H9 (cell line): ENCODE data around the gene EDEM2. TPM values are rescaled to one million over a fixed set of nuclear protein-coding genes. Genes with fewer than 3 reads are reported as not detected.

Experiments used
- DNase-seq: peaks from one replicate; pipeline ENCODE4 v3.0.0-alpha.2; 2017
- H2AFZ ChIP-seq: one replicate; pipeline ENCODE4 v1.6.1; 2013; ENCODE audit warnings: mild to moderate bottlenecking, low read length, control low read depth, moderate library complexity
- H2AK5ac ChIP-seq: 2 replicates; pipeline ENCODE4 v1.6.1; 2013; ENCODE audit warnings: low read length, control low read depth, mixed read lengths; ENCODE audit not compliant: insufficient read length
- H2BK120ac ChIP-seq: one replicate; pipeline ENCODE4 v1.6.1; 2013; ENCODE audit warnings: low read depth, mild to moderate bottlenecking, low read length, control low read depth, inconsistent platforms; ENCODE audit not compliant: poor library complexity, severe bottlenecking
- H2BK12ac ChIP-seq: 2 replicates; pipeline ENCODE4 v1.6.1; 2013; ENCODE audit warnings: low read length, control low read depth, mixed read lengths, low read depth; ENCODE audit not compliant: insufficient read length
- H2BK15ac ChIP-seq: 2 replicates; pipeline ENCODE4 v1.6.1; 2013; ENCODE audit warnings: low read depth, low read length, control low read depth
- H2BK20ac ChIP-seq: one replicate; pipeline ENCODE4 v1.6.1; 2013; ENCODE audit warnings: low read depth, mild to moderate bottlenecking, low read length, control low read depth, inconsistent platforms; ENCODE audit not compliant: poor library complexity, severe bottlenecking
- H2BK5ac ChIP-seq: 2 replicates; pipeline ENCODE4 v1.6.1; 2013; ENCODE audit warnings: low read length, control low read depth, mixed read lengths; ENCODE audit not compliant: insufficient read length
- H3K14ac ChIP-seq: 2 replicates; pipeline ENCODE4 v1.6.1; 2013; ENCODE audit warnings: low read length, control low read depth; ENCODE audit not compliant: insufficient read depth
- H3K18ac ChIP-seq: 2 replicates; pipeline ENCODE4 v1.6.1; 2013; ENCODE audit warnings: low read depth, mild to moderate bottlenecking, mixed read lengths, low read length, control low read depth; ENCODE audit not compliant: insufficient read length
- H3K23ac ChIP-seq: 2 replicates; pipeline ENCODE4 v1.6.1; 2013; ENCODE audit warnings: low read length, control low read depth, mixed read lengths, low read depth; ENCODE audit not compliant: insufficient read length
- H3K23me2 ChIP-seq: 2 replicates; pipeline ENCODE4 v1.6.1; 2013; ENCODE audit warnings: low read depth, mild to moderate bottlenecking, mixed read lengths, low read length, control low read depth; ENCODE audit not compliant: insufficient read length, poor library complexity, severe bottlenecking
- H3K27ac ChIP-seq: 2 replicates; pipeline ENCODE4 v1.5.1; 2013; ENCODE audit warnings: low read length, control low read depth, mixed read lengths, low read depth; ENCODE audit not compliant: insufficient read length
- H3K27me3 ChIP-seq: 2 replicates; pipeline ENCODE4 v1.6.1; 2013; ENCODE audit warnings: low read length, control low read depth, inconsistent platforms; ENCODE audit not compliant: insufficient read depth
- H3K4ac ChIP-seq: 2 replicates; pipeline ENCODE4 v1.6.1; 2013; ENCODE audit warnings: low read depth, mild to moderate bottlenecking, control low read depth, inconsistent platforms, low read length, moderate library complexity
- H3K4me1 ChIP-seq: 2 replicates; pipeline ENCODE4 v1.6.1; 2013; ENCODE audit warnings: low read length, control low read depth, inconsistent platforms; ENCODE audit not compliant: insufficient read depth
- H3K4me2 ChIP-seq: 2 replicates; pipeline ENCODE4 v1.6.1; 2013; ENCODE audit warnings: low read length, control low read depth, mixed read lengths; ENCODE audit not compliant: insufficient read length, insufficient read depth
- H3K56ac ChIP-seq: 2 replicates; pipeline ENCODE4 v1.6.1; 2013; ENCODE audit warnings: low read depth, mild to moderate bottlenecking, mixed read lengths, low read length, control low read depth; ENCODE audit not compliant: insufficient read length
- H3K79me1 ChIP-seq: 2 replicates; pipeline ENCODE4 v1.6.1; 2013; ENCODE audit warnings: low read depth, mild to moderate bottlenecking, moderate library complexity, low read length, control low read depth, inconsistent platforms; ENCODE audit not compliant: insufficient read depth, poor library complexity, severe bottlenecking
- H3K79me2 ChIP-seq: 2 replicates; pipeline ENCODE4 v1.6.1; 2013; ENCODE audit warnings: low read length, control low read depth, inconsistent platforms; ENCODE audit not compliant: insufficient read depth
- H3K9ac ChIP-seq: 2 replicates; pipeline ENCODE4 v1.6.1; 2013; ENCODE audit warnings: low read length, control low read depth, mixed read lengths; ENCODE audit not compliant: insufficient read length; ENCODE audit errors: extremely low read depth
- H3K9me3 ChIP-seq: one replicate; pipeline ENCODE4 v1.6.1; 2013; ENCODE audit warnings: low read depth, low read length, inconsistent platforms; ENCODE audit not compliant: control insufficient read depth
- H3T11ph ChIP-seq: one replicate; pipeline ENCODE4 v1.6.1; 2013; ENCODE audit warnings: mild to moderate bottlenecking, low read length, control low read depth, inconsistent platforms
- H4K20me1 ChIP-seq: one replicate; pipeline ENCODE4 v1.6.1; 2013; ENCODE audit not compliant: control insufficient read depth, insufficient read length, insufficient read depth
- H4K5ac ChIP-seq: 2 replicates; pipeline ENCODE4 v1.6.1; 2013; ENCODE audit warnings: low read depth, mild to moderate bottlenecking, mixed read lengths, low read length, control low read depth; ENCODE audit not compliant: insufficient read length
- H4K8ac ChIP-seq: replicated peaks from 2 replicates; pipeline ENCODE4 v1.6.1; 2013; ENCODE audit warnings: low read length, control low read depth, mixed read lengths, low read depth; ENCODE audit not compliant: insufficient read length
- H4K91ac ChIP-seq: 2 replicates; pipeline ENCODE4 v1.6.1; 2013; ENCODE audit warnings: low read depth, mild to moderate bottlenecking, moderate library complexity, mixed read lengths, low read length, control low read depth; ENCODE audit not compliant: insufficient read length
- H3K27ac Mint-ChIP-seq, 3 experiments: 2 replicates in 2 of 3; 3 replicates in 1 of 3; pipeline ENCODE4 v1.8.0; 2020 to 2021; ENCODE audit warnings: mixed read lengths in 3 of 3, mild to moderate bottlenecking in 1 of 3, moderate library complexity in 1 of 3
- H3K27me3 Mint-ChIP-seq: 2 replicates; pipeline ENCODE4 v1.8.0; 2021; ENCODE audit warnings: low read depth, mild to moderate bottlenecking, moderate library complexity, mixed read lengths
- H3K36me3 Mint-ChIP-seq, 3 experiments: 2 replicates in 2 of 3; 3 replicates in 1 of 3; pipeline ENCODE4 v1.8.0; 2020 to 2021; ENCODE audit warnings: low read depth in 3 of 3, mixed read lengths in 3 of 3; ENCODE audit not compliant: insufficient read depth in 1 of 3
- H3K4me1 Mint-ChIP-seq, 2 experiments: 2 replicates each; pipeline ENCODE4 v1.8.0; 2020; ENCODE audit warnings: mixed read lengths in 2 of 2
- H3K4me3 Mint-ChIP-seq, 2 experiments: 2 replicates in 1 of 2; 3 replicates in 1 of 2; pipeline ENCODE4 v1.8.0; 2020 to 2021; ENCODE audit warnings: mild to moderate bottlenecking in 2 of 2, mixed read lengths in 2 of 2, moderate library complexity in 1 of 2
- H3K9me3 Mint-ChIP-seq, 2 experiments: 2 replicates in 1 of 2; 3 replicates in 1 of 2; pipeline ENCODE4 v1.8.0; 2020; ENCODE audit warnings: mild to moderate bottlenecking in 2 of 2, mixed read lengths in 2 of 2, moderate library complexity in 1 of 2
- WGBS: extraction: QIAGEN DNeasy Blood & Tissue Kit; methylation state at CpG from one replicate; pipeline ENCODE4 v1.1.7; 2013; ENCODE audit warnings: missing lambda C conversion rate, low lambda C conversion rate, mixed read lengths; ENCODE audit not compliant: insufficient read length; ENCODE audit errors: extremely low coverage; 5-methylcytosine and 5-hydroxymethylcytosine counted together
- total RNA-seq: library from RNA; stranded (reverse); gene quantifications from 2 replicates; pipeline ENCODE4 v1.2.1, GENCODE V29; 2021
- TF ChIP-seq, protein P1 (sequence below): fragments of 200-600 bp; sonication (generic); conservative IDR thresholded peaks from 3 replicates; pipeline ENCODE4 v1.8.0; 2021; ENCODE audit warnings: antibody characterized with exemption, mild to moderate bottlenecking

The EDEM2 gene
- total RNA-seq, 1 experiment from 2014 or later = 27.8 TPM

DNA sequence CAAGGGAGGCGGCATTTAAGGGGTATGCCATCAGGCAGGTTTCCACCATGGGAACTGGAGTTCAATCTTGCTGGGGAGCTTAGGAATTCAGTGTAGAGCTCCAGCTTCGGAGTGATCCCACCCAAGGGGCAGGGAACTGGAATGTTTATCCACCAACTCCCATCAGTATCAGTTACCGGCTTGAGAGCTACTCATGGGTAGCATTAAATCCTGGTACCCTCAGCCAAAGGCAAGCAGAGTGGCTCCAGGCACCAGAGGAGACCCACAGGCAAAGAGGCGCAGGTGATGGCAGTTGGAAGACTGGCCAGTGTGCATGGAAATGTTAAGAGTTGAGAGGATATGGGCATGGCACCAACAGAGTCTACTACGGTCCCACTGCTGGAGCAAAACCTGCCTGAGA is 14.1 kb downstream of the EDEM2 start:
- H3K9me3 ChIP-seq = no peaks in the 10 kb centered on the region
- H2BK20ac ChIP-seq = no peak overlapping the region
- no peak overlapping the region for H2AFZ ChIP-seq
- H3T11ph ChIP-seq = no peak overlapping the region
- H3K36me3 Mint-ChIP-seq = peaks cover 4 to 74% (median 59%) of the 10 kb centered on the region in 3 experiments; a peak in 6 of 7 replicates
- no peak overlapping the region for H4K5ac ChIP-seq
- TF ChIP-seq, protein P1, sequence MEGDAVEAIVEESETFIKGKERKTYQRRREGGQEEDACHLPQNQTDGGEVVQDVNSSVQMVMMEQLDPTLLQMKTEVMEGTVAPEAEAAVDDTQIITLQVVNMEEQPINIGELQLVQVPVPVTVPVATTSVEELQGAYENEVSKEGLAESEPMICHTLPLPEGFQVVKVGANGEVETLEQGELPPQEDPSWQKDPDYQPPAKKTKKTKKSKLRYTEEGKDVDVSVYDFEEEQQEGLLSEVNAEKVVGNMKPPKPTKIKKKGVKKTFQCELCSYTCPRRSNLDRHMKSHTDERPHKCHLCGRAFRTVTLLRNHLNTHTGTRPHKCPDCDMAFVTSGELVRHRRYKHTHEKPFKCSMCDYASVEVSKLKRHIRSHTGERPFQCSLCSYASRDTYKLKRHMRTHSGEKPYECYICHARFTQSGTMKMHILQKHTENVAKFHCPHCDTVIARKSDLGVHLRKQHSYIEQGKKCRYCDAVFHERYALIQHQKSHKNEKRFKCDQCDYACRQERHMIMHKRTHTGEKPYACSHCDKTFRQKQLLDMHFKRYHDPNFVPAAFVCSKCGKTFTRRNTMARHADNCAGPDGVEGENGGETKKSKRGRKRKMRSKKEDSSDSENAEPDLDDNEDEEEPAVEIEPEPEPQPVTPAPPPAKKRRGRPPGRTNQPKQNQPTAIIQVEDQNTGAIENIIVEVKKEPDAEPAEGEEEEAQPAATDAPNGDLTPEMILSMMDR = no peak
- no peaks in the 10 kb centered on the region for H3K27me3 Mint-ChIP-seq
- H3K4ac ChIP-seq = no peak overlapping the region
- no peak overlapping the region for H4K8ac ChIP-seq
- H3K27me3 ChIP-seq = no peaks in the 10 kb centered on the region
- H4K91ac ChIP-seq = no peak overlapping the region
- H3K23me2 ChIP-seq = no peaks in the 10 kb centered on the region
- no peaks in the 10 kb centered on the region for H3K79me1 ChIP-seq
- H3K56ac ChIP-seq = no peak overlapping the region
- no peak overlapping the region for H2BK12ac ChIP-seq
- H2BK5ac ChIP-seq = no peak overlapping the region
- H2AK5ac ChIP-seq = no peak overlapping the region
- no peaks in the 10 kb centered on the region for H3K79me2 ChIP-seq
- no peaks in the 10 kb centered on the region for H4K20me1 ChIP-seq
- no CpG with 5 or more reads among the region's 5 CpGs for WGBS
- no peak overlapping the region for H2BK15ac ChIP-seq
- H3K4me2 ChIP-seq = no peak overlapping the region
- no peak overlapping the region for H3K27ac ChIP-seq
- no peak overlapping the region for H3K18ac ChIP-seq
- peak overlapping the region in 1 of 3 experiments; percentile 70; a peak in 3 of 7 replicates for H3K27ac Mint-ChIP-seq
- peaks cover 5 to 7% of the 10 kb centered on the region in 2 experiments; a peak in 3 of 4 replicates for H3K4me1 Mint-ChIP-seq
- no peak overlapping the region for H3K9ac ChIP-seq
- no peak overlapping the region for H2BK120ac ChIP-seq
- no peak overlapping the region for H3K23ac ChIP-seq
- no peak overlapping the region for H3K14ac ChIP-seq
- DNase-seq = no peak
- H3K9me3 Mint-ChIP-seq = no peaks in the 10 kb centered on the region
- no peaks in the 10 kb centered on the region for H3K4me1 ChIP-seq
- no peak overlapping the region for H3K4me3 Mint-ChIP-seq
